ENCODE measurements around the gene LCE1B. TPM values are rescaled to one million over a fixed set of nuclear protein-coding genes. Genes with fewer than 3 reads are reported as not detected.

LCE1B gene
- total RNA-seq, 1 experiment from 2014 or later, result not detected

GRCh38 chr1:152836870-152837269, 25.1 kb downstream of the LCE1B start:
- H3K36me3 ChIP-seq (ENCODE audit: control insufficient read depth in 1 of 2, insufficient read depth in 2 of 2, low read length in 2 of 2), result no peaks in the 10 kb centered on the region
- no peaks in the 10 kb centered on the region for H3K79me2 ChIP-seq (ENCODE audit: insufficient read depth, low read length)
- intact Hi-C loops (cut with micrococcal nuclease), result no loop called here
- no peaks in the 10 kb centered on the region for H3K4me1 ChIP-seq (ENCODE audit: control insufficient read depth in 1 of 2, insufficient read depth in 2 of 2, low read length in 2 of 2)
- no TSS peak for BruUV-seq (replicated peaks)
- TF ChIP-seq ZFX (IDR thresholded peaks at IDR 0.05) (no peak), FOSL1 (IDR thresholded peaks at IDR 0.05; ENCODE audit: low read depth) (no peak), ATF3 (IDR thresholded peaks at IDR 0.05) (no peak), SP1 (IDR thresholded peaks at IDR 0.05; ENCODE audit: low read depth) (no peak), ELF1 (IDR thresholded peaks at IDR 0.05; ENCODE audit: borderline replicate concordance, low read depth) (no peak), REST (IDR thresholded peaks at IDR 0.05; ENCODE audit: low read depth) (no peak), POLR2A (IDR thresholded peaks at IDR 0.05; ENCODE audit: borderline replicate concordance, extremely low read depth, insufficient read depth, insufficient read length) (no peak), EZH2phosphoT487 (IDR thresholded peaks at IDR 0.05; ENCODE audit: borderline replicate concordance) (no peak), ZBTB33 (IDR thresholded peaks at IDR 0.05; ENCODE audit: extremely low read depth, insufficient replicate concordance, low read length) (no peak), MAX (IDR thresholded peaks at IDR 0.05) (no peak), ZNF274 (IDR thresholded peaks at IDR 0.05; ENCODE audit: low read depth, low read length) (no peak), CBX3 (IDR thresholded peaks at IDR 0.05; ENCODE audit: low read depth) (no peak)
- H3K9ac ChIP-seq (ENCODE audit: low read length), result no peak overlapping the region
- ATAC-seq, result no peak
- no peak overlapping the region for H3K4me3 ChIP-seq (replicated peaks in 1 of 2; ENCODE audit: low read depth in 1 of 2, low read length in 2 of 2)
- CTCF ChIA-PET, result interaction anchor here (1.3 kb wide), 1 partner anchor 34 kb away, joined by 4 read pairs; no protein-coding TSS in a partner anchor
- no peak overlapping the region for H2AFZ ChIP-seq (ENCODE audit: low read depth, low read length, poor library complexity, severe bottlenecking)
- H3K27ac ChIP-seq (ENCODE audit: low read depth, low read length), result no peak overlapping the region
- RAD21 ChIA-PET (ENCODE audit: low non-redundant PET in 1 of 2, low total read pairs in 2 of 2, uncharacterized antibody in 2 of 2, unreplicated experiment in 2 of 2), result no interaction called here
- DNase-seq (ENCODE audit: low read depth, low spot score), result no peak
- H3K9me2 ChIP-seq (ENCODE audit: insufficient read depth), result no peaks in the 10 kb centered on the region
- H3K4me2 ChIP-seq (ENCODE audit: low read length), result no peak overlapping the region
- no peaks in the 10 kb centered on the region for H4K20me1 ChIP-seq (ENCODE audit: insufficient read depth)
- no peaks in the 10 kb centered on the region for H3K9me3 ChIP-seq (ENCODE audit: control insufficient read depth in 1 of 2, insufficient read depth in 1 of 2, low read depth in 1 of 2, low read length in 2 of 2)
- H3K27me3 ChIP-seq (ENCODE audit: insufficient read depth, low read length), result peaks cover 21% of the 10 kb centered on the region
- POLR2A ChIA-PET, result no interaction called here

Data from HCT116 (cell line).